HG03558 (cell line): ENCODE data around the gene CGB2.
"Not testable (repeated sequence)": the region's sequence is repeated elsewhere in the genome, so short reads cannot be mapped to it uniquely, and the experiment has no call there.

Experiments
- ATAC-seq: cut with Tn5 transposase; IDR thresholded peaks from one replicate; pipeline ENCODE4 v1.9.1; 2021; ENCODE audit warnings: moderate number of reproducible peaks; ENCODE audit not compliant: unreplicated experiment; ENCODE audit errors: extremely low read depth

Gene CGB2

GRCh38 chr19:49006905-49007304, 24.8 kb upstream of the CGB2 start:
- ATAC-seq = no peak

GRCh38 chr19:49009828-49010227, 21.9 kb upstream of the CGB2 start:
- no peak for ATAC-seq

- ATAC-seq = no peak
Measured at GRCh38 chr19:49010453-49010852, 21.2 kb upstream of the CGB2 start.

- ATAC-seq = no peak
Measured at GRCh38 chr19:49011194-49011593, 20.5 kb upstream of the CGB2 start.

- ATAC-seq = no peak
Measured at GRCh38 chr19:49014123-49014869, 17.4 kb upstream of the CGB2 start.

- ATAC-seq = no peak
Measured at GRCh38 chr19:49014870-49015255, 16.8 kb upstream of the CGB2 start.

GRCh38 chr19:49016067-49016839, 15.4 kb upstream of the CGB2 start:
- ATAC-seq = no peak

GRCh38 chr19:49017041-49017665, 14.5 kb upstream of the CGB2 start, which contains the start of gene LHB:
LHB (minus strand) TSS chr19:49017091; CDS start chr19:49017081, 10 bp downstream.
- ATAC-seq = no peak

- ATAC-seq = no peak
Measured at GRCh38 chr19:49017666-49018351, 13.9 kb upstream of the CGB2 start.

- ATAC-seq = not testable (repeated sequence)
Measured at GRCh38 chr19:49018388-49019241, 13.1 kb upstream of the CGB2 start.

GRCh38 chr19:49019242-49019932, 12.3 kb upstream of the CGB2 start:
- no peak for ATAC-seq

GRCh38 chr19:49020342-49020741, 11.3 kb upstream of the CGB2 start:
- ATAC-seq = no peak

- ATAC-seq = no peak
Measured at GRCh38 chr19:49020931-49021895, 10.5 kb upstream of the CGB2 start.

GRCh38 chr19:49022116-49022515, 9.6 kb upstream of the CGB2 start:
- ATAC-seq = no peak

- ATAC-seq = not testable (repeated sequence)
Measured at GRCh38 chr19:49024233-49024632, 7.5 kb upstream of the CGB2 start, which contains the start of gene CGB3. CGB3 (minus strand) TSS chr19:49024333; CDS start chr19:49023971, 362 bp downstream.

- not testable (repeated sequence) for ATAC-seq
Measured at GRCh38 chr19:49025088-49025487, 6.6 kb upstream of the CGB2 start.

GRCh38 chr19:49025599-49025998, 6.1 kb upstream of the CGB2 start:
- ATAC-seq = not testable (repeated sequence)

- ATAC-seq = not testable (repeated sequence)
Measured at GRCh38 chr19:49028686-49029085, 3.0 kb upstream of the CGB2 start.
